IMR-90 (cell line): ENCODE measurements around the gene OR2A7. TPM values are rescaled to one million over a fixed set of nuclear protein-coding genes. Genes with fewer than 3 reads are reported as not detected.
"Not testable (repeated sequence)": the region's sequence is repeated elsewhere in the genome, so short reads cannot be mapped to it uniquely, and the experiment has no call there.

Experiments
- ATAC-seq: fragments of 200-7000 bp; cut with Tn5 transposase; 2 replicates; pipeline ENCODE4 v1.9.1; 2020; ENCODE audit warnings: low read depth, mild to moderate bottlenecking, moderate library complexity
- BruUV-seq: library from RNA; stranded (reverse); fragments of 400-500 nt; replicated peaks from 2 replicates; lab custom pipeline; 2021; lab: Mats Ljungman, UMichigan
- CTCF ChIA-PET: fragments of 300-600 bp; formaldehyde crosslinking; extraction: SDS; loops from one replicate; lab custom pipeline; 2021; ENCODE audit warnings: antibody characterized with exemption; lab: Yijun Ruan, JAX
- POLR2A ChIA-PET: fragments of 300-600 bp; sonication (Branson Sonifier 250); formaldehyde crosslinking; loops from one replicate; lab custom pipeline; 2022; ENCODE audit warnings: antibody characterized with exemption; ENCODE audit not compliant: unreplicated experiment; lab: Charles Lee
- DNase-seq: peaks from one replicate; pipeline ENCODE4 v3.0.0; 2013
- H2AFZ ChIP-seq: replicated peaks from 2 replicates; pipeline ENCODE3; 2013; ENCODE audit warnings: low read length, mild to moderate bottlenecking; ENCODE audit not compliant: poor library complexity
- H2AK5ac ChIP-seq: 2 replicates; pipeline ENCODE4 v1.6.1; 2013; ENCODE audit warnings: low read depth, low read length, inconsistent platforms
- H2AK9ac ChIP-seq: replicated peaks from 2 replicates; pipeline ENCODE3; 2013; ENCODE audit warnings: mild to moderate bottlenecking, low read depth, low read length, moderate library complexity; ENCODE audit not compliant: poor library complexity
- H2BK120ac ChIP-seq: 2 replicates; pipeline ENCODE4 v1.6.1; 2013; ENCODE audit warnings: low read depth, low read length, inconsistent platforms
- H2BK15ac ChIP-seq: 3 replicates; pipeline ENCODE4 v1.6.1; 2013; ENCODE audit warnings: low read depth, low read length, inconsistent platforms
- H2BK20ac ChIP-seq: 2 replicates; pipeline ENCODE4 v1.6.1; 2013; ENCODE audit warnings: low read depth, mild to moderate bottlenecking, inconsistent platforms, low read length, moderate library complexity
- H2BK5ac ChIP-seq: 2 replicates; pipeline ENCODE4 v1.6.1; 2013; ENCODE audit warnings: mild to moderate bottlenecking, low read depth, low read length, inconsistent platforms; ENCODE audit not compliant: poor library complexity, severe bottlenecking
- H3K14ac ChIP-seq: replicated peaks from 2 replicates; pipeline ENCODE4 v1.6.1; 2013; ENCODE audit warnings: low read depth, low read length, inconsistent platforms
- H3K18ac ChIP-seq: 2 replicates; pipeline ENCODE4 v1.6.1; 2013; ENCODE audit warnings: low read depth, low read length, control low read depth
- H3K23ac ChIP-seq: 2 replicates; pipeline ENCODE4 v1.6.1; 2013; ENCODE audit warnings: low read depth, low read length, inconsistent platforms
- H3K27ac ChIP-seq: 2 replicates; pipeline ENCODE4 v1.5.1; 2013; ENCODE audit warnings: mild to moderate bottlenecking, control low read depth, low read length; ENCODE audit not compliant: insufficient read depth
- H3K27me3 ChIP-seq: 2 replicates; pipeline ENCODE4 v1.6.1; 2013; ENCODE audit warnings: low read length; ENCODE audit not compliant: control insufficient read depth, insufficient read depth
- H3K36me3 ChIP-seq: 2 replicates; pipeline ENCODE4 v1.6.1; 2013; ENCODE audit warnings: low read length, mixed read lengths; ENCODE audit not compliant: control insufficient read depth, insufficient read depth
- H3K4ac ChIP-seq: 2 replicates; pipeline ENCODE4 v1.6.1; 2013; ENCODE audit warnings: low read depth, low read length, inconsistent platforms
- H3K4me1 ChIP-seq: 2 replicates; pipeline ENCODE4 v1.6.1; 2013; ENCODE audit warnings: low read length, mixed read lengths; ENCODE audit not compliant: control insufficient read depth, insufficient read depth
- H3K4me2 ChIP-seq: 2 replicates; pipeline ENCODE4 v1.6.1; 2013; ENCODE audit warnings: low read depth, mild to moderate bottlenecking, control low read depth, low read length, moderate library complexity
- H3K4me3 ChIP-seq: 2 replicates; pipeline ENCODE4 v1.5.1; 2013; ENCODE audit warnings: low read depth, mild to moderate bottlenecking, control low read depth, low read length, moderate library complexity; ENCODE audit not compliant: insufficient read depth
- H3K56ac ChIP-seq: 2 replicates; pipeline ENCODE4 v1.6.1; 2013; ENCODE audit warnings: low read length, inconsistent platforms; ENCODE audit not compliant: insufficient read depth; ENCODE audit errors: extremely low read depth
- H3K79me1 ChIP-seq, 2 experiments: 2 replicates each; pipeline ENCODE4 v1.6.1; 2013; ENCODE audit warnings: low read length in 2 of 2, inconsistent platforms in 1 of 2, low read depth in 1 of 2
- H3K9ac ChIP-seq: 2 replicates; pipeline ENCODE4 v1.6.1; 2013; ENCODE audit warnings: low read depth, low read length, control low read depth
- H3K9me1 ChIP-seq: 2 replicates; pipeline ENCODE4 v1.6.1; 2013; ENCODE audit warnings: low read length, inconsistent platforms; ENCODE audit not compliant: insufficient read depth
- H3K9me3 ChIP-seq: 2 replicates; pipeline ENCODE4 v1.6.1; 2013; ENCODE audit warnings: low read length; ENCODE audit not compliant: control insufficient read depth, insufficient read depth
- H4K20me1 ChIP-seq: 2 replicates; pipeline ENCODE4 v1.6.1; 2013; ENCODE audit warnings: low read length, inconsistent platforms; ENCODE audit not compliant: insufficient read depth
- H4K5ac ChIP-seq: 2 replicates; pipeline ENCODE4 v1.6.1; 2013; ENCODE audit warnings: mild to moderate bottlenecking, low read depth, low read length, control low read depth
- H4K8ac ChIP-seq, 2 experiments: 2 replicates each; pipeline ENCODE4 v1.6.1; 2013; ENCODE audit warnings: low read depth in 2 of 2, low read length in 2 of 2, control low read depth in 1 of 2, inconsistent platforms in 1 of 2
- H4K91ac ChIP-seq: 2 replicates; pipeline ENCODE4 v1.6.1; 2013; ENCODE audit warnings: low read depth, low read length, inconsistent platforms; ENCODE audit not compliant: insufficient read depth
- WGBS, 2 experiments: methylation state at CpG; one replicate each; pipeline versions ENCODE4 v1.1.5 to v1.1.7; 2013; ENCODE audit warnings: missing lambda C conversion rate in 2 of 2; ENCODE audit not compliant: insufficient read length in 1 of 2; ENCODE audit errors: extremely low coverage in 2 of 2; 5-methylcytosine and 5-hydroxymethylcytosine counted together
- dilution Hi-C: fragments of 300-500 bp; cut with HindIII; formaldehyde crosslinking; loops from one replicate; pipeline ENCODE4 v1.14.3; 2018; ENCODE audit warnings: low sequenced_read_pairs; ENCODE audit not compliant: unreplicated experiment
- in situ Hi-C: fragments of 300-500 bp; cut with MboI; formaldehyde crosslinking; loops from 3 replicates; pipeline ENCODE4 v1.14.3; 2019; ENCODE audit warnings: low sequenced_read_pairs, inconsistent platforms, mixed read lengths
- intact Hi-C: fragments of 100-400 bp; cut with micrococcal nuclease; formaldehyde crosslinking; loops from 2 replicates; pipeline ENCODE4 v1.10.0; 2022
- polyA plus RNA-seq, 3 experiments: library from polyadenylated mRNA; depleted of rRNA; stranded (reverse); fragments of >200 nt; gene quantifications; 2 replicates each; pipeline ENCODE4 v1.2.3, GENCODE V29; 2012; ENCODE audit warnings: low replicate concordance in 1 of 3
- total RNA-seq: library from RNA; depleted of rRNA; stranded (reverse); fragments of >200 nt; gene quantifications from 2 replicates; pipeline ENCODE4 v1.2.3, GENCODE V29; 2012

OR2A7 gene
- total and polyA plus RNA-seq, 2 of the 4 experiments (the other 2 are of a cell fraction): not detected

- H3K4me3 ChIP-seq, BruUV-seq, POLR2A ChIA-PET, H2AK9ac ChIP-seq, H3K9me1 ChIP-seq, CTCF ChIA-PET, H3K4me1 ChIP-seq, H3K36me3 ChIP-seq, DNase-seq, H2BK15ac ChIP-seq, dilution Hi-C loops, H3K27me3 ChIP-seq, H4K8ac ChIP-seq, H3K18ac ChIP-seq, H2BK120ac ChIP-seq, H3K56ac ChIP-seq, H3K9ac ChIP-seq, H4K5ac ChIP-seq, H4K91ac ChIP-seq, H4K20me1 ChIP-seq, H3K27ac ChIP-seq, H2BK20ac ChIP-seq, H2AK5ac ChIP-seq, H3K4me2 ChIP-seq, H2AFZ ChIP-seq, H3K23ac ChIP-seq, H2BK5ac ChIP-seq, in situ Hi-C loops, ATAC-seq, intact Hi-C loops, H3K9me3 ChIP-seq, H3K4ac ChIP-seq, H3K79me1 ChIP-seq, H3K14ac ChIP-seq: not testable (repeated sequence)
- no CpG with 5 or more reads among the region's 14 CpGs for WGBS, 2 experiments
Observed at GRCh38 chr7:144292384-144293161, 28.0 kb upstream of the OR2A7 start.

GRCh38 chr7:144291607-144292006 is 27.0 kb upstream of the OR2A7 start:
- H3K36me3 ChIP-seq, dilution Hi-C loops, CTCF ChIA-PET, H3K18ac ChIP-seq, H2BK5ac ChIP-seq, H3K9ac ChIP-seq, H4K8ac ChIP-seq, H3K56ac ChIP-seq, H3K23ac ChIP-seq, in situ Hi-C loops, H3K4ac ChIP-seq, H2BK120ac ChIP-seq, H3K4me2 ChIP-seq, H4K91ac ChIP-seq, H2AK9ac ChIP-seq, BruUV-seq, H4K20me1 ChIP-seq, H3K9me3 ChIP-seq, H4K5ac ChIP-seq, H3K14ac ChIP-seq, DNase-seq, H2AFZ ChIP-seq, H2BK15ac ChIP-seq, H3K4me1 ChIP-seq, H3K9me1 ChIP-seq, H3K27ac ChIP-seq, intact Hi-C loops, H2BK20ac ChIP-seq, H3K27me3 ChIP-seq, POLR2A ChIA-PET, H2AK5ac ChIP-seq, H3K79me1 ChIP-seq, H3K4me3 ChIP-seq, ATAC-seq: not testable (repeated sequence)
- WGBS, 2 experiments: no CpG with 5 or more reads among the region's 4 CpGs
